HFF-Myc (cell line): ENCODE data around the gene SIAE.

ENCODE experiments used
- DNase-seq: peaks from one replicate; pipeline ENCODE4 v3.0.0-alpha.2; 2011; ENCODE audit warnings: low read depth; ENCODE audit errors: extremely low read depth
- H3K4me3 ChIP-seq: replicated peaks from 2 replicates; pipeline ENCODE4 v1.5.1; 2011; ENCODE audit warnings: low read depth, mild to moderate bottlenecking, control low read depth, low read length
- CTCF ChIP-seq: IDR thresholded peaks from 2 replicates; pipeline ENCODE4 v1.5.1; 2012; ENCODE audit warnings: mild to moderate bottlenecking, low read depth, low read length, control low read depth; ENCODE audit errors: missing control alignments

The SIAE gene

GRCh38 chr11:124643605-124644425, 29.7 kb downstream of the SIAE start:
- H3K4me3 ChIP-seq = no peak overlapping the region
- no peak for DNase-seq
- TF ChIP-seq CTCF = no peak

GRCh38 chr11:124643042-124643604, 30.4 kb downstream of the SIAE start:
- H3K4me3 ChIP-seq = no peak overlapping the region
- DNase-seq = no peak
- TF ChIP-seq CTCF = no peak

- no peak for DNase-seq
- H3K4me3 ChIP-seq = no peak overlapping the region
- no peak for TF ChIP-seq CTCF
Observed at GRCh38 chr11:124642628-124643027, 30.9 kb downstream of the SIAE start.

GRCh38 chr11:124640666-124641065, 32.9 kb downstream of the SIAE start:
- no peak overlapping the region for H3K4me3 ChIP-seq
- TF ChIP-seq CTCF = no peak
- DNase-seq = no peak

- no peak for TF ChIP-seq CTCF
- no peak overlapping the region for H3K4me3 ChIP-seq
- no peak for DNase-seq
Observed at GRCh38 chr11:124639186-124639585, 34.4 kb downstream of the SIAE start.

GRCh38 chr11:124638500-124638899, 35.0 kb downstream of the SIAE start:
- DNase-seq = no peak
- no peak for TF ChIP-seq CTCF
- H3K4me3 ChIP-seq = no peak overlapping the region
